GM12872 (cell line): ENCODE data around the gene TMTC3.

ENCODE experiments used
- CTCF ChIP-seq: IDR thresholded peaks from 3 replicates; pipeline ENCODE4 v1.5.1; 2011; ENCODE audit warnings: low read depth, mild to moderate bottlenecking, low read length, moderate library complexity; ENCODE audit not compliant: insufficient read depth

TMTC3 gene

GRCh38 chr12:88185988-88186387, 43.9 kb downstream of the TMTC3 start:
- no peak for TF ChIP-seq CTCF

- TF ChIP-seq CTCF = no peak
Measured at GRCh38 chr12:88187571-88187970, 45.5 kb downstream of the TMTC3 start.

- no peak for TF ChIP-seq CTCF
Measured at GRCh38 chr12:88188180-88188579, 46.1 kb downstream of the TMTC3 start.

GRCh38 chr12:88192426-88192825, 50.3 kb downstream of the TMTC3 start:
- TF ChIP-seq CTCF = no peak

- no peak for TF ChIP-seq CTCF
Measured at GRCh38 chr12:88194868-88195267, 52.8 kb downstream of the TMTC3 start.

- TF ChIP-seq CTCF = no peak
Measured at GRCh38 chr12:88200029-88200428, 57.9 kb downstream of the TMTC3 start.

- TF ChIP-seq CTCF = no peak
Measured at GRCh38 chr12:88202500-88202899, 60.4 kb downstream of the TMTC3 start.

- no peak for TF ChIP-seq CTCF
Measured at GRCh38 chr12:88206601-88207000, 64.5 kb downstream of the TMTC3 start.
